GM12892 (cell line): Measurements from ENCODE around the gene ZNF460.

Experiments used
- POLR2A ChIP-seq: IDR thresholded peaks from 2 replicates; pipeline ENCODE4 v1.6.1; 2011; ENCODE audit warnings: low read depth, low read length, control low read depth
- TAF1 ChIP-seq: IDR thresholded peaks from 2 replicates; pipeline ENCODE4 v1.6.1; 2011; ENCODE audit warnings: low read depth, mild to moderate bottlenecking, control low read depth, low read length, borderline replicate concordance

DNA sequence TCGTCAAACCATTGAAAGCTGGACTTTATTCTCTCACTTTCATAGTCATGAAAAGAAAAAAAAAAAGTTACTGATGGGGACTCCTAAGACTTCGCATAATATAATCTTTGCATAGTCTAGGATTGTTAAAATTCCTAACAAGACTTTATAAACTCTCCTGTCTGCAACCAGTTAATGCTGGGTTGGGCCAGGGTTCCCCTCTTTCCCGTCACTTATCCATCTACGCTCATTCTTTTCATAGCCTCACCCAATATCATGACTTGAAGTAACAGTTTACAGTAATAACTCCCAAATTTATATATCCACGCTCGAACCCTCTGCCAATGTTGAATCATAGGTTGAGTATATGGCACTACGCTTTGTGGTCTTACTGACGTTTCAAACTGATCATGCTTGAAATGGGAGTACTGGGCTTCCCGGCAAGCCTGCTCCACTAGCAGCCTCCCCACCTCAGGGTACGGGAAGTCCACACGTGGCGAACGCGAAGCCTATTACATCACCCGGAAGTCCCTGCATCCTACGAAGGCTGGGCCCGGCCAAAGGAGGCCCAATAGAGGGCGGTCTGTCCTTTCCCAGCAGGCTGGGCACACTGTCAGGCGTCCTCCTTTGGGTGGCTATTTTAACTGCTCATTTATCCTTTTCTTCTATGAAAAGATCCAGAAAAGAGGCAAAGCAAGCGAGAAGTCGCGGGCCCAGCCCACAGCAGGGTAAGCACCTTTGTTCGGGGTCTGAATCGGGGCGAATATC lies 694 bp upstream of the ZNF460 start:
- peak; percentile 81; the same call in 1 of the 2 replicates for TF ChIP-seq POLR2A
- TF ChIP-seq TAF1 = peak; percentile 72
